Tibial artery (tissue), 4 donors: ENCODE measurements around the gene FBXO10.
A peak's percentile ranks its signal among the peaks of the same experiment; 100 is the strongest.
"Not testable (repeated sequence)": the region's sequence is repeated elsewhere in the genome, so short reads cannot be mapped to it uniquely, and the experiment has no call there.

ENCODE experiments used
- DNase-seq, 2 donors: peaks; one replicate each; pipeline ENCODE4 v3.0.0-alpha.2; 2019
- H3K27ac ChIP-seq, 2 donors: fragments of 200-600 bp; sonication (generic) in 1 of 2; 1 replicate in 1 of 2; 2 replicates in 1 of 2; pipeline ENCODE4 v1.5.1; 2018 to 2019; ENCODE audit warnings: mild to moderate bottlenecking in 1 of 2
- H3K27me3 ChIP-seq, 2 donors: fragments of 200-600 bp; sonication (generic) in 1 of 2; one replicate each; pipeline versions ENCODE4 v1.5.1 to v1.6.0; 2016 to 2019
- H3K36me3 ChIP-seq, 3 donors: fragments of 200-600 bp; sonication (generic) in 2 of 3; one replicate each; pipeline ENCODE4 v1.5.1; 2016 to 2019; ENCODE audit warnings: mild to moderate bottlenecking in 2 of 3
- H3K4me1 ChIP-seq, 4 donors: fragments of 200-600 bp; sonication (generic) in 2 of 4; 1 replicate in 3 of 4; 2 replicates in 1 of 4; pipeline ENCODE4 v1.5.1; 2016 to 2019
- H3K4me3 ChIP-seq, 2 donors: fragments of 200-600 bp; sonication (generic) in 1 of 2; 1 replicate in 1 of 2; 2 replicates in 1 of 2; pipeline ENCODE4 v1.5.1; 2018 to 2019; ENCODE audit warnings: mild to moderate bottlenecking in 2 of 2
- H3K9me3 ChIP-seq, 3 donors: fragments of 200-600 bp; sonication (generic) in 1 of 3; one replicate each; pipeline ENCODE4 v1.5.1; 2016 to 2019
- CTCF ChIP-seq, 2 experiments: fragments of 200-600 bp in 1 of 2; fragments of 450-650 bp in 1 of 2; IDR thresholded peaks; one replicate each; pipeline ENCODE4 v1.5.1; 2017 to 2019; ENCODE audit warnings: antibody characterized with exemption in 2 of 2, mild to moderate bottlenecking in 1 of 2, moderate library complexity in 1 of 2
- intact Hi-C: fragments of 100-400 bp; cut with DNase I; formaldehyde crosslinking; loops from one replicate; pipeline ENCODE4 v1.15.0; 2023; ENCODE audit warnings: low total_unique reads

FBXO10 gene

GRCh38 chr9:37604296-37604695 is 28.1 kb upstream of the FBXO10 start:
- no peaks in the 10 kb centered on the region for H3K4me1 ChIP-seq
- H3K27me3 ChIP-seq = peaks cover 0 to 15% of the 10 kb centered on the region in 2 donors
- H3K36me3 ChIP-seq = no peaks in the 10 kb centered on the region
- no peak overlapping the region for H3K27ac ChIP-seq
- intact Hi-C loops = no loop called here
- no peak overlapping the region for H3K4me3 ChIP-seq
- no peak for TF ChIP-seq CTCF (IDR thresholded peaks at IDR 0.05)
- DNase-seq = no peak
- H3K9me3 ChIP-seq = no peaks in the 10 kb centered on the region

GRCh38 chr9:37602817-37603216 is 26.6 kb upstream of the FBXO10 start:
- Histone ChIP-seq H3K36me3 (no peaks in the 10 kb centered on the region), H3K27ac (no peak overlapping the region), H3K9me3 (no peaks in the 10 kb centered on the region), H3K4me3 (no peak overlapping the region), H3K27me3 (peaks cover 0 to 15% of the 10 kb centered on the region in 2 donors), H3K4me1 (no peaks in the 10 kb centered on the region)
- DNase-seq = no peak
- no peak for TF ChIP-seq CTCF (IDR thresholded peaks at IDR 0.05)
- intact Hi-C loops = no loop called here

- H3K36me3 ChIP-seq, DNase-seq, H3K9me3 ChIP-seq, H3K27ac ChIP-seq, H3K4me1 ChIP-seq, H3K4me3 ChIP-seq, intact Hi-C loops: not testable (repeated sequence)
- H3K27me3 ChIP-seq = peaks cover 0 to 16% of the 10 kb centered on the region in 2 donors
Measured at GRCh38 chr9:37602061-37602460, 25.9 kb upstream of the FBXO10 start.

- Histone ChIP-seq H3K36me3 (no peaks in the 10 kb centered on the region), H3K27ac (no peak overlapping the region), H3K4me1 (peaks cover 0 to 13% (median 4%) of the 10 kb centered on the region in 4 donors), H3K27me3 (peaks cover 0 to 10% of the 10 kb centered on the region in 2 donors), H3K9me3 (no peaks in the 10 kb centered on the region), H3K4me3 (no peak overlapping the region)
- intact Hi-C loops = loop anchor here (10.0 kb wide), 1 partner anchor 122 kb away; no protein-coding TSS in a partner anchor
- no peak for TF ChIP-seq CTCF (IDR thresholded peaks at IDR 0.05)
- DNase-seq = no peak
Measured at GRCh38 chr9:37596504-37596903, 20.3 kb upstream of the FBXO10 start.

GRCh38 chr9:37593883-37594448 is 17.8 kb upstream of the FBXO10 start:
- TF ChIP-seq CTCF (IDR thresholded peaks at IDR 0.05) = no peak
- Histone ChIP-seq H3K27ac (no peak overlapping the region), H3K9me3 (no peaks in the 10 kb centered on the region), H3K4me3 (peak overlapping the region in 1 of 2 donors; percentile 13), H3K27me3 (peaks cover 0 to 3% of the 10 kb centered on the region in 2 donors), H3K4me1 (peaks cover 0 to 25% (median 16%) of the 10 kb centered on the region in 4 donors), H3K36me3 (peaks cover 0 to 2% (median 0%) of the 10 kb centered on the region in 3 donors)
- no peak for DNase-seq
- intact Hi-C loops = loop anchor here (5.0 to 10.0 kb wide), 2 partner anchors 119 to 208 kb away; partner anchors contain the start of gene DCAF10

- peaks cover 8 to 18% (median 8%) of the 10 kb centered on the region in 3 donors for H3K36me3 ChIP-seq
- peak within 1 kb of the TSS; percentile 82 to 86 for H3K4me3 ChIP-seq
- peak within 1 kb of the TSS; percentile 80 to 81 for H3K27ac ChIP-seq
- H3K9me3 ChIP-seq = no peaks in the 10 kb centered on the region
- peaks cover 0 to 25% (median 16%) of the 10 kb centered on the region in 4 donors for H3K4me1 ChIP-seq
- DNase-seq = peak; percentile 93 to 95
- TF ChIP-seq CTCF (IDR thresholded peaks at IDR 0.05) = no peak
- intact Hi-C loops = loop anchor here (5.0 to 10.0 kb wide), 2 partner anchors 118 to 210 kb away; partner anchors contain the start of gene DCAF10
- no peaks in the 10 kb centered on the region for H3K27me3 ChIP-seq
Measured at GRCh38 chr9:37592108-37592951, 16.1 kb upstream of the FBXO10 start, which contains the start of gene TOMM5. Gene TOMM5, minus strand, starts transcription at chr9:37592597. Its CDS starts 65 bp downstream, at chr9:37592532.
